Activated CD4-positive, alpha-beta T cell treated with anti-CD3 and anti-CD28 coated beads, Interleukin-2, Interleukin-4, amounts not matched to agents 100 ng/mL and 50 ng/mL, durations not matched to agents 16 hours and 8 hours (primary cell): ENCODE measurements around the gene C11orf58.

ENCODE experiments used
- DNase-seq: peaks from one replicate; pipeline ENCODE4 v3.0.0-alpha.2; 2020; ENCODE audit warnings: low spot score

C11orf58 gene

DNA sequence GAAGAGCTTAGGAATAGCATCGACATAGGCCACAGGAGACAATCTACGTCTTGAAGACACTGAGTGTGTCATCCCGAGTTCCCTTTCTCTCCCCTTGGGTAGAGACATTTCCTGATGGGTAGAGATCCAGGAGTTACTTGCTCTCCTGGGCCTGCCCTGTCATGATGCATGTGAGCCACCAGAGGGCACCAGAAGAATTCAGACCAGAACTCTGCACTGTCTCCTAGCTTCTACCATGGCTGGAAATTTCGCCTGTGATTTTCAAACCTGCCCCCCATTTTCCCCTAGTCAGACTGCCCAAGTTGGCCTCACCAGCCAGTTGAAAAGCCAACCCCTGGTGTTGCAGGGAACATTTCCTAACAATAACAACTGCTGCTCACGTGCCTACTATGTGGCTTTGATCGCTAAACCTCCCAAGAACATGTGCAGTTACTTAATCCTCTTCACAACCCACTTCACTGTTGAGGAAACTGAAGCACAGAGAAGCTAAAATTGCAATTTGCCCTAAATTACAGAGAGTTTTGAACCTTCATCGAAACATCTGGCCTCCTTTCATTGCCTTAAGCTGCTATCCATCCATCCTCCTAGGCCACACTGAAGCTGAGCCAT lies 47.2 kb downstream of the C11orf58 start:
- peak; percentile 66 for DNase-seq

DNA sequence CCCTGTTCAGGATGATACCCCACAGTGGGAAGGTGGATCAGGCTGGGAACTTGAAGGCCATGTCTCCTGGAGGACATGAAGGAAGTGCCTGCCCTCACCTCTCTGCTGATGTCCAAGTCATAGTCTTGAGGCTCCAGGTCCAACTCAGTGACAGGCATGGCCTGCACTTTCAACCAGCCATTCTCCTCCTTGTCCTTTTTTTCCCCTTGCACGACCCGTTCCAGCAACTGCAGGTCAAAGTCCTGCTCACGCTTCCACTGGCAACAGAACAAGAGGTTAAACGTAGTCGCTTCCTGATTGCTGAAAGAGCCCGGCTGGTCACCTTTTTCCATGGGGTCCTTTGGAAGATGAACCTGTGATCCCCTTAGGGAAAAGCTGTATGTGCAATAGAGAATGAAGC lies 47.7 kb downstream of the C11orf58 start:
- DNase-seq: no peak

DNA sequence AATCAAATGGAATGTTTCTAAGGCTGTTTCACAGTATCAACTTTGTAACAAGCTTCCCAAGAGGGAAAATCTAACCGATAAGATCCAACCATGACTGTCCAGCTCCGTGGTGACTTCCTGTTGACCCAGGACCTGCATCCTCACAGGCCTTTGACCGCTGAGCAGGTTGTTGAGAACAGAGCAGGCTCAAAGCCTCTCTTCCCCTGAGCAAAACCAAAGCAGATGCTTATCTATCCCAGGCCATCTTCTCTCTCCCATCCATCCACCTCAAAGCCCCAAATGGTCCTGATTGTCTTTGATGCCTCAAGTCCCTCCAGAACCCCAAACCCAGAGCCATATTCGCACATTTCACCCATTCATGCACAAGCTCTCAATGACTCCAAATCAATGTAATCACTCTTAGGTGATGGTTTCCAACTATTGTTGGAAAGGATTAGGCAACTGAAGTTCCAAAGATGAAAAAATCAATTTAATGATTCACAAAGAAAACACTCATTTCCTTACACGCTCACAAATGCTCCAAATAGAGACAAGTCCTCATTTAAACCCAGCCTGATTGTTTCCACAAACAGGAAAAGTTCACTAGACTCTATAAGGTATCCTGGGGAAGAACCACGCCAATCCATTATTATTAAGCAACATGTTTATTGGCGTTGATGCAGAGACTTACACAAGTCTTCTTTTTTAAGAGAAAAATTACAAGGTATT lies 48.7 kb downstream of the C11orf58 start:
- no peak for DNase-seq

DNA sequence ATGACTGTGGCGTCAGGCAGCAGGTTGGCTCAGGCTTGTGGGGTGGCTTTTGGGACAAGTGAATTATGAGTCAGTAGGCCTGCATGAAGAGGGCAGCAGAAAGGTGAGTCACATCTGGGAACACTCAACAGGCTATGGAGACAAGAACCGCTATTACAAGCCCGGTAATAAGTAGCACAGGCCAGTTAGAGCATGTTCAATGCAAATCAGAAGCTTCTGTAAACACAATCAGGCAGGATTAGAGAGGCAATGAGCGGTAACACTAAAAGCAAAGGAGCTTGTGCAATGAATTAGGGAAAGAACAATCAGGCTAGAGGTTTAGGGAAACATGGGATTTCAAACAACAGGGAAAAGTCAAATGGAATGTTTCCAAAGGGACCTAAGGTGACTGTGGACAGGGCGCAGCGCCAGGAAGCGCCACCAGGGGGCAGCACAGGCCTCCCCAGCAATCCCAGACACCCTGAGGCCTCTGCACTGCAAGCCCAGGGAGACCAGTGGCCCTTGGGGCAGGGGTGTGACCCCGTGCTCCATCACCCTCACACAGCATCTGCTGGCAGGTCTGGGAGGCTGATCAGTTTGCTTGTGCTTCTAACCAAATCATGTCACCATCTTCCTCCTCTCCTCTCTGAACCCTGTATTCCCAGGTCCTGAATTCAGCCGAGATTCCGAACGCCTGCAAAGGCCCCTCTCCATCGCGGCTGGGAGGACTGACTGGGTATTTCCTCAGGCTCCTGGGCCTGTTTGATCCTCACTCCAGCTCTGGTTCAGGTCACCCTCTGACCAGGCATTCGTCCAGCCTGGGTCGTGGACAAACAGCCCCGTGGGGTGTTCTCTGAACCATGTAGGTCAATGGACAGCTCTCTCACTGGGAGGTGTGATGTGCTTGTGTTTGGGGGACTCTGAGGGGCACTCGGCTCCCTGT lies 50.0 kb downstream of the C11orf58 start:
- DNase-seq: peak; percentile 50

DNA sequence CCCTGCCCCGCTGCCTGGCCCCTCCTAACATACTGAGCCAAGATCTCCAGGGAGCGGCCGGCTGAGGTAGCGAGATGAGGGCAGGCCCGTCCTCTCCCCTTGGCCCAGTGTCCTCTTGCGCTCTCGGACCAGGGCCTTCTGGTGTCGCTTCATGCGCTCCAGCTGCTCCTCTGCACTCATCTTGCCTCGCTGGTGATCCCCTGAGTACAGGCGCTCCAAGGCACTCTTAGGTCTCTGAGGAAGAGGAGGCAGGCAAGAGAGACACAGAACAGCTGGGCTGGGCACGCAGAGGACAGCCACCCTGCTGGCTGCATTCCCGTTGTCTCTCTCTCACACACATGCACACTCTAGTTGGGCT lies 50.6 kb downstream of the C11orf58 start:
- DNase-seq: no peak

DNA sequence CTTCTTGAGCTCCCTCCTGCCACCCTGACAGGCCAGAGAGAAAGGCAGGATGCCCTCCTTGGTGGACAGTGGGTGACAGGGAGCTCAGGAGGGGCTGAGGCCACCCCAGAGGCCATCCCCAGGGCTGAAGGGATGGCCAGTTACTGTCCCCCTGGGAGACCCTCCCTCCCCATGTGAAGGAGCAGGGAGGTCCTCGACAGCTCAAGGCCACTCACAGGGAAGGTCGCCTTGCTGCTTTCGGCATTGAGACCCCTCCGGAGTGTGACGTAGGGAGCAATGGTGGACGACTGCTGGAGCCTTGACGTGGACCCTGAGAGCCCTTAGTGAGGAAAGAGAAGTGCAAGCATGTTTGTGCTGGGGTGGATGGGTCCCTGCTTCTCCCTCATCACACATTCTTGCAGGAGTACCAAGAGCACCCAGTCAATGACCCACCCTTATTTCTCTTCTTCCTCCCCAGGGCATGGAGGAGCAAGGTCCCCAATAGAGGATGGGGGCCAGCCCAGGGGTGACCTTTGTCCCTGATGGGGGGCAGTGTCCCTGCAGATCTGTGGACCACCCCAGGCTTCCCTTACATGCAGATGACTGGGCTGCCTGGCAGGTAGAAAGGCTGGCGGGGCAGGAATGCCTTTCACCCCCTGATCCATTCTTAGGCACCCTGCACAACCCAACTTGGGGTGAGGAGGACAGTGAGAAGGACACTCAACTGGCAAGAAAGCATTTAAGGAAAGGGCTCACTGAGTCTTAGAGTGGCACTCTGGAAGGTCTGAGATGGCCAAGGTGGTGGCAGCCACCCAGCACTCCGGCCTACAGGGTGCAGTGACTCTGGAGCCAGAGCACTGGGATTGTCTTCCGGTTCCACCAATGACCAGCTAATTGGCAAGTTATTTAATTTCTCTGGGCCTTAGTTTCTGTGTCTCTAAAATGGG lies 51.4 kb downstream of the C11orf58 start:
- DNase-seq: no peak

DNA sequence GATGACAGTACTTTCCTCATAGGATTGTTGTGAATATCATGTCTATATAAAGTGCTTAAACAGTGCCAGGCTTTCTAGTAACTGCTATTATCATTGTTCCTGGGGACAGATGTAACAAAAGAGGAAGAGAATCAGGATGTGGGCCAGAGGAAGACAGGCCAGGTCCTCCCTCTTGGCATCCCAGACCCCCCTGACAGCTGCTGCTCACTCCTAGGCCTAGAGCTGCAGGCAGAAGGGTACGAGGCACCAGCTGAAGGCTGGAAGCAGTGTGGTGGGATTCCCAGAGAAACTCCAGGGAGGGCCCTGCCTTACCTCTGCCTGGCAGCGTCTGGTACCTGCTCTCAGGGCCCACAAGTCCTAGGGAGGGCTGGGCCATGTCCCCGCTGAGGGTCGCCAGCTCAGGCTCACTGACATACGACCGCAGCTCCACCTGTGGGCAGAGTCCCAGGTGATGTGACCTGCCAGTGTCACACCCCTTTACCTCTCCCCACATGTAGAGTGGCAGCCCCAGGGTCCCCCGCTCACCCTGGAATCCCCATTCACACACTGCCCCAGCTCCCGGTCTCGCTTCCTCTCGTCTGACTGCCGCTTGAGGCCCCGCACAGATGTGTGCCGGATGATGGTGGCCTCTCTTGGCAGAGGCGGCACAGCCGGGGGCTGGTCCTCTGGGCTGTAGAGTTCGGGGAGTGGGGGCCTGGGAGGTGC lies 52.2 kb downstream of the C11orf58 start:
- no peak for DNase-seq

DNA sequence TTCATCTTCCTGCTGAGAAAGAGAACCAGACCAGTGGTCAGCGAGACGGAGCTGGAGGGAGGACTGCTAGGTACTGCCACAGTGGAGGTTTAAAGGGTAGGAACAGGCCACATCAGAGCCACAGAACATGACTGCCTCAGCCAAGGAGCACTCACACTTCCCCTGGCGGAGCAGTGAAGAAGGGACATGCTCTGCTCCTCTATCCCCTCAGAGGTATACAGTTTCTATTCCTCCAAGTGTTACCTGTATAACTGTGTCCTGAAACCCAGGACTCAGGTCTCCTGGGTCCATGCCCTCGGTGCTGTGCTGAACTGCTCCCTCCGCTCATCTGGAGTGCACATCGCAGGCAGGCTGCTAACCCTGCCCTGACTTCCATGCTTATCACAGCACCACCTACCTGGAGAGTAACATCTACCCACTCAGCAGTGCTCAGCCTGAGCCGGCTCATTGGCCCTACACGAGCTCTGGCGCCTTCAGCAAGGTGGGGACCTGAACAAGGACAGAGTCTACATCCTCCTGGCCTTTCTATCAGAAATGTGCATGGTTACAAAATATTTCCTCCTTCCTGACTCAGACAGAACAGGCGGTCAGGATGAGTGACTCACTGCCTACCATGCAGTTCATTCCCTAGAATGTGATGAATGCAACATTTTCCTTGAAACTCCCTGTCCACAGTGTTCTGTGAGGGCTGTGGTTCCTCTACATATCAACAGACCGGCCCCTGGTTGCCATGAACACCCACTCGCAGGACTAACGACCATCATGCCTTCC lies 52.9 kb downstream of the C11orf58 start:
- DNase-seq: no peak

DNA sequence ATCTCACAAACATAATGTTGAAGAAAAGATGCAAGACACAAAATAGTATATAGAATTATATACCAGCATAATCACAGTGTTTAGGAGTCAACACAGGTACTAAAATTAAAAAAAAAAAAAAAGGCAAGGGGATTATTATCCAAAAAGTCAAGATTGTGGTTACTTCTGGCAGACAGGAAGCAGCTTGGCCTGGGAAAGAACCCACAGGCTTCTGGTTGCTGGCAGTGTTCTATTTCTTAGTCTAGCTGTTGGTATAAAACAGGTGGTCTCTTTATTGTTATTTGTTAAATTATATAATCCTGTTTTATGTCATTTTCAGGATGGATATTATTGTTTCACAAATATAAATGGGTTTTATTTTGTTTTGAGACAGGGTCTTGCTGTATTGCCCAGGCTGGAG lies 54.0 kb downstream of the C11orf58 start:
- no peak for DNase-seq

DNA sequence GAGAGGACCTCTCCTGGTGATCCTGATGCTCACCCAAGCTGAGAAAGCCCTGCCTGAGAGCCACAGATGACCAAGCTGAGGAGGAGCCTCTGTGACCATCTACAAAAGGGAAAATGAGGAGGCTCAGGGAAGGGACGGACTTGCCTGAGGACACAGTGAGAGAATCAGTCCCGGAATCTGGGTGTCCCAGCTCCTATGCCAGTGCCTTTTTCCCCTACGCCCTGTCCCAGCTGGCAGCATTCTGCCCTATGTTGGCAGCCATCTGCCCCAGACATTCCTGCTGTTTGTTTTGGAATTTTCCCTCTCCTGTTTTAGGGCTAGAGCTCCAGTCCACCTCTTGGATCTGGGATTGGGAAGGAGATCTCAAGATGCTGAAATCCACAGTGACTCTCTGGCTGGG lies 54.6 kb downstream of the C11orf58 start:
- DNase-seq: no peak

DNA sequence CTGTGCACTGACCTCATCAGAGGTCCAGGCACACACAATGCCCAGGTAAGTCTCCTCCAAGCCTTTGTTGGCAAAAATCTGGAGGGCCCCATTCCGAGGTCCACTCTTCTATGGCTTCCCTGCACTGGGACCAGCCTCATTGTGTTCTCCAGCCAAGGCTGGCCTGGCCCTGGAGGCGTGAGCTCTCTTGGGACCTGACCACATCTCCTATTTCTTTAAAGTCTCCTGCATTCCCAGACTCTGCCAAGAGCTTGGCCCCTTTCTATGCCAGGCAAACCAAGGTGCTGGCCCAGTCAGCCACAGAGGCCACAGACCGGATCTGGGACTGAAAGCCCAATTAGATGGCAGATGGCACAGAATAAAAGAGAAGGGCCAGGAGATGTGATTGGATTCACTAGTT lies 55.1 kb downstream of the C11orf58 start:
- no peak for DNase-seq

DNA sequence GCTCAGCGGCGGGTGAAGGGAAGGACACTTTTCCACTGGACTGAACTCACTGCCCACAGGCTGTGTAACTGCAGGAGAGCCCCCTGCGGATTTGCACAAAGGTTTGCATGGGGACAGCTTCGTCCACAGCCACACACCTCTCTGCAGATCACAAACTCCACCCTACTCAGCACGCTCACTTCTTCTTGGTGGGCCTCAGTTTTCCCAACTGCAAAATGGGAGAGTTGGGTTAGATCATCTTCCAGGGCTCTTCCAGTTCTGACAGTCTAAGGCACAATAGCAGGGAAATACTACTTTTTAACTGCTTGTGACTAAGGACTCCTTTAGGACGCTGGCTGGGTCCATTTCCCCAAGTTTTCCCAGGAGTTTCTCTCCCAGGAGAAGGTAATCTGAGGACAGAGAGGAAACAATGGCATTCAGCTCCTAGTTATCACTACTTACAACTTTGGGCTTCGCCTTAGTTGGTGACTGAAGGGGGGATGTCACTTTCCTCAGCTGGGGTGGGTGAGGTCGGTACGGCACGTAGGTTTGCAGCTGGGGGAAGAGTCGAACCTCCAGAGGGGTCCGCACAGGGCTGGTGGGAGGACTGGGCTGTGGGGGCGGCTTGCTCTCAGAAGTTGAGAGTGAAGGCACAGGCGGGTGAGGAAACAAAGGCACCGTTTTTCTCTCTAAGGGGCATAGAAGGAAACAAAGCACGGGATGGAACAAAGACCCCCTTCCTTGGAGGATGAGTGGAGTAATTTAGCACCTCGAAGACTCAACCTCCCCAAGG lies 55.8 kb downstream of the C11orf58 start:
- DNase-seq: no peak

DNA sequence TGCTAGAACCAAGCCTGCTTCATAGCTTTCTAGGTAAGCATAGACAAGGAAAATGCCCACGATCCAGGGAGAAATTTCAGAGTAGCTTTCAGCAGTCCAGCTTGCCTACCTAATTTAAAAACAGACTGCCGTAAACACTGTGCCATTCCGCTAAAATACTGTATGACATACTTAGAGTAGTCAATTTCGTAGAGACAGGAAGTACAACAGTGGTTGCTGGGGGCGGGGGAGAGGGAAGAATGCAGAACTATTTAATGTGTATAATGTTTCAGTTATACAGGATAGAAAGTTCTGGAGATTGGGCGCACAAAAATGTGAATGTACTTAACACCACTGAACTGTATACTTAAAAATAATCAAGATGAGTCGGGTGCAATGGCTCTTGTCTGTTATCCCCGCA lies 56.7 kb downstream of the C11orf58 start:
- no peak for DNase-seq

DNA sequence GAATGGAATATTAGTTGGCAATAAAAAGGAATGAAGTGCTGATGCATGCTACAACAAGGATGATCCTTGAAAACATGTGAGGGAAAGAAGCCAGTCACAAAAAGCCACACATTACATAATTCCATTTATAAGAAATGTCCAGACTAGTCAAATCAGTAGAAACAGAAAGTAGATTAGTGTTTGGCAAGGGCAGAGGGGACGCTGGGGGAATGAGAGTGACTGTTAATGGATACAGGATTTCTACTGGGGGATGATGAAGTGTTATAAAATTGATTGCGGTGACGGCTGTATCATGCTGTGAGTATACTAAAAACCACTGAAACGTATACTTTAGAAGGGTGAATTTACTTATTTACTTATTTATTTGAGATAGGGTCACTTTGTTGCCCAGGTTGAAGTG lies 57.9 kb downstream of the C11orf58 start:
- DNase-seq: no peak

DNA sequence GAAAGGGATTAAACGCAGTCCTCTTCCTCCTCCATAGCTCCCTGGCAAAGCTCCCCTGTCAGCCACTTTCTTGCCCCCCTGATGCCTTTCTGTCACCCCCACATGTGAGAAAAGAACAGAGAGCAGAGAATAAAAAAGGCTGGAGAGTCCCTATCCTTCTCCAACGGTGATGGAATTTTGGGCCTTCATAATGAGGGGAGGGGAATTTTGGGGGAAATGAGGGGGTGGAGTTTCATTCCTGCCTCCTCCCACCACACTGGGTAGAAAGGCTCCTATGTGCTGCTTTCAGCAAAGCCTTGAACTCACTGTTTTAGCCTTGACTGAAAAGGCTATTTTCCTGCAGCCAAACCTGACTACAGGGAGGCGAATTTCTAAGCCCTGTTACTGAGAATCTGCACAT lies 59.3 kb downstream of the C11orf58 start:
- no peak for DNase-seq

DNA sequence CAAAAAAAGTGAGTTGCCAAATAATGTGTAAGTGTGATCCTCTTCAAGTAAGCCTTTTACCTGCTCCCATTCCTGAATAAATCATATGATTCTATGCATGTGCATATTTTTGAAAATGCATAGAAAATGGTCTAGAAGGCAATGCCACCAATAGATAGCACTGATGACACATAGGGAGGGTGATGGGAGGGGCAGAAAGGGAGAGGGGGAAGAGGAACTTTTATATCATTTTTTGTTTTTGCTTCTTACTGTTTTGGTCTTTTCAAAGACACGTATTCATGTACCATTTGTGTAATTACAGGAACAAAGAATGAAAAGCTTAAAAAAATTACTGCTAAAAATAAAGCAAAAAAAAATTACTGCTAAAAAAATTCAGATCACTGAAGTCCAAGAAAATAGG lies 60.8 kb downstream of the C11orf58 start:
- DNase-seq: no peak

DNA sequence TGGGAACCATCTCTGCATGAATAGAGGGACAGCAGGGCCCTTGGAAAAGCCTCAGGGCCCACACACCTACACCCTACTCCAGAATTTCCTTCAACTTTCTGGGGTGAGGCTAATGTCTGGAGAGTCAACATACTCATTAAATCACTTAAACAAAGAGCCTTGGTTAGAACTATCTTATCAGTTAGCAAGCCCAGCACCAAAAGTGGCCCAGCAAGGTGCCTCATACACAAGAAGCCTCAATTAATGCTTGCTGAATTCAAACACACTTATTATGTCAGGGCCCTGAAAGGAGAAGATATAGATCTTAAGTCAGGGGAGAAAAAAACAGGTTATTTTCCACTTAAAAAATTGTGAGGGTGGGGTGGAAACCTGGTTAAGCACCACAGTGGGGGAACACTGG lies 61.4 kb downstream of the C11orf58 start:
- no peak for DNase-seq

DNA sequence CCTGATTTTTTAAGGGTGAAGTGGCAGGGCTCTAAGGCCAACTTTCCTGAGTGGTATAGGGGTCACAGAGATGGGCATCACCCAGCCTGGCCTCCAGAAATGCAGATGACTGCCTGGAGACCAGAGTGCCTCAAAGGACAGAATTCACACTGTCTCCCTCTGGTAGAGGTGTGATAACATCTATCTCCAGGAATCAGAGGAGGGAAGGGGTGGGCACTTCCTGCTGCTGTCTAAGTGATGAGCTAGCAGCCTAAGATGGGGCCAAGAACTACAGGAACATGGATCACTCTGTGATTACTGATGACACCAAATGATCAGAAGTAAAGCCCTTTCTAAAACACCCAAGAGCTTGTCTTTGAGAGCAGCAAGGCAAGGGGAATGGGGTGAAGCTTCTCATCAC lies 61.9 kb downstream of the C11orf58 start:
- no peak for DNase-seq

DNA sequence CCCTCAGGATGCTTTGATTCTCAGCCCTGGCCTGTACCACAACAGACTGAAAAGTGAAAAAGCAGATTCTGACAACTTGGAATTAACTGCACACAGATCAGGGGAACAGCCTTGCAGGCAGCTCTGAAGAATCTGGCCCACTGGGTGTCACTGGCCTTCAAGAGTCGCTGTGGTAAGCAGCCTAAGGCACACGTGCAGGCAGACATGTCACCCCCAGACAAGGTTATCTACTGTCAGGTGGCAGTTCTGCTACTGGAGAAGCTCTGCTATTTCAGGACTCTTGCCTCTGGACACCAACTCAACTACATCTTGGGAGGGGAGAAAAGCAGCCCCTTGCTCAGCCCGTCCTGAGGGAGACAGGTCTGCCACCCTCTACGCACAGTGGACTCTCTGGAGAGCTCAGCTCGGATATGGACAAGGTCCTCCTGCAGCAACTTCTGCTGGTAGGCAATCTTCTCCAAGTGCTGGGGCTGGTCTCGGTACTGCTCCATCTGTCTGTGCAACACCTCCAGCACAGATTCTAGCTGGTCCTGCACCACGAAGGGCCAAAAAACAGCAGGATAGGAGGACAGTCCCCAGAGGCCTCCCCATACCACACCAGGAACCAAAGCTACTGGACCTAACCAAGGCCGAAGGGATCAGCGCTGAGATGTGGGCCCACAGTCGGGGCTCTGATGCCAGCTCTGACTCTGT lies 63.0 kb downstream of the C11orf58 start:
- no peak for DNase-seq
